ENCODE measurements around the gene ACSM2B. TPM values are rescaled to one million over a fixed set of nuclear protein-coding genes. Genes with fewer than 3 reads are reported as not detected.
A peak's percentile ranks its signal among the peaks of the same experiment; 100 is the strongest.
"Not testable (repeated sequence)": the region's sequence is repeated elsewhere in the genome, so short reads cannot be mapped to it uniquely, and the experiment has no call there.

The ACSM2B gene
- total RNA-seq, 1 donor from 2014 or later, result not detected

GRCh38 chr16:20599475-20599874 lies 23.3 kb upstream of the ACSM2B start:
- ATAC-seq; DNase-seq (ENCODE audit: low spot score); intact Hi-C loops (cut with DNase I): not testable (repeated sequence)

GRCh38 chr16:20598832-20599469 lies 22.8 kb upstream of the ACSM2B start:
- DNase-seq (ENCODE audit: low spot score), result no peak
- intact Hi-C loops (cut with DNase I), result no loop called here
- ATAC-seq, result no peak

GRCh38 chr16:20595694-20596093 lies 19.5 kb upstream of the ACSM2B start:
- intact Hi-C loops (cut with DNase I); DNase-seq (ENCODE audit: low spot score); ATAC-seq: not testable (repeated sequence)

GRCh38 chr16:20595068-20595467 lies 18.9 kb upstream of the ACSM2B start:
- DNase-seq (ENCODE audit: low spot score); ATAC-seq; intact Hi-C loops (cut with DNase I): not testable (repeated sequence)

GRCh38 chr16:20592780-20593179 lies 16.6 kb upstream of the ACSM2B start:
- DNase-seq (ENCODE audit: low spot score); ATAC-seq; intact Hi-C loops (cut with DNase I): not testable (repeated sequence)

- DNase-seq (ENCODE audit: low spot score); intact Hi-C loops (cut with DNase I); ATAC-seq: not testable (repeated sequence)
These were observed 13.3 kb upstream of the ACSM2B start for GRCh38 chr16:20589486-20589885.

GRCh38 chr16:20587645-20588074 lies 11.5 kb upstream of the ACSM2B start:
- peak; percentile 48 for ATAC-seq
- DNase-seq (ENCODE audit: low spot score); intact Hi-C loops (cut with DNase I): not testable (repeated sequence)

- DNase-seq (ENCODE audit: low spot score); intact Hi-C loops (cut with DNase I); ATAC-seq: not testable (repeated sequence)
These were observed 10.5 kb upstream of the ACSM2B start for GRCh38 chr16:20586716-20587115.

GRCh38 chr16:20586112-20586511 lies 9.9 kb upstream of the ACSM2B start:
- ATAC-seq; intact Hi-C loops (cut with DNase I); DNase-seq (ENCODE audit: low spot score): not testable (repeated sequence)

- ATAC-seq; intact Hi-C loops (cut with DNase I); DNase-seq (ENCODE audit: low spot score): not testable (repeated sequence)
These were observed 4.5 kb upstream of the ACSM2B start for GRCh38 chr16:20580487-20581259.

- DNase-seq (ENCODE audit: low spot score); intact Hi-C loops (cut with DNase I); ATAC-seq: not testable (repeated sequence)
These were observed 1.9 kb upstream of the ACSM2B start for GRCh38 chr16:20578091-20578490.

- DNase-seq (ENCODE audit: low spot score); intact Hi-C loops (cut with DNase I); ATAC-seq: not testable (repeated sequence)
These were observed 7.0 kb downstream of the ACSM2B start for GRCh38 chr16:20569117-20569651.

- intact Hi-C loops (cut with DNase I), result no loop called here
- ATAC-seq (no peak), DNase-seq (ENCODE audit: low spot score) (no peak)
These were observed 7.8 kb downstream of the ACSM2B start for GRCh38 chr16:20568404-20568803.

GRCh38 chr16:20566864-20567263 lies 9.3 kb downstream of the ACSM2B start:
- DNase-seq (ENCODE audit: low spot score), result no peak
- no peak for ATAC-seq
- intact Hi-C loops (cut with DNase I), result no loop called here

GRCh38 chr16:20565334-20565733 lies 10.8 kb downstream of the ACSM2B start:
- DNase-seq (ENCODE audit: low spot score); ATAC-seq; intact Hi-C loops (cut with DNase I): not testable (repeated sequence)

- DNase-seq (ENCODE audit: low spot score); ATAC-seq; intact Hi-C loops (cut with DNase I): not testable (repeated sequence)
These were observed 11.9 kb downstream of the ACSM2B start for GRCh38 chr16:20564218-20564617.

GRCh38 chr16:20555628-20556027 lies 20.5 kb downstream of the ACSM2B start:
- intact Hi-C loops (cut with DNase I); ATAC-seq; DNase-seq (ENCODE audit: low spot score): not testable (repeated sequence)

- intact Hi-C loops (cut with DNase I); ATAC-seq; DNase-seq (ENCODE audit: low spot score): not testable (repeated sequence)
These were observed 21.5 kb downstream of the ACSM2B start for GRCh38 chr16:20554689-20555088.

- ATAC-seq; DNase-seq (ENCODE audit: low spot score); intact Hi-C loops (cut with DNase I): not testable (repeated sequence)
These were observed 22.7 kb downstream of the ACSM2B start for GRCh38 chr16:20553493-20553892.

All from sciatic nerve (tissue), 2 donors.